ENCODE data around the gene GLDN.
"Not testable (repeated sequence)": the region's sequence is repeated elsewhere in the genome, so short reads cannot be mapped to it uniquely, and the experiment has no call there.

GLDN gene

DNA sequence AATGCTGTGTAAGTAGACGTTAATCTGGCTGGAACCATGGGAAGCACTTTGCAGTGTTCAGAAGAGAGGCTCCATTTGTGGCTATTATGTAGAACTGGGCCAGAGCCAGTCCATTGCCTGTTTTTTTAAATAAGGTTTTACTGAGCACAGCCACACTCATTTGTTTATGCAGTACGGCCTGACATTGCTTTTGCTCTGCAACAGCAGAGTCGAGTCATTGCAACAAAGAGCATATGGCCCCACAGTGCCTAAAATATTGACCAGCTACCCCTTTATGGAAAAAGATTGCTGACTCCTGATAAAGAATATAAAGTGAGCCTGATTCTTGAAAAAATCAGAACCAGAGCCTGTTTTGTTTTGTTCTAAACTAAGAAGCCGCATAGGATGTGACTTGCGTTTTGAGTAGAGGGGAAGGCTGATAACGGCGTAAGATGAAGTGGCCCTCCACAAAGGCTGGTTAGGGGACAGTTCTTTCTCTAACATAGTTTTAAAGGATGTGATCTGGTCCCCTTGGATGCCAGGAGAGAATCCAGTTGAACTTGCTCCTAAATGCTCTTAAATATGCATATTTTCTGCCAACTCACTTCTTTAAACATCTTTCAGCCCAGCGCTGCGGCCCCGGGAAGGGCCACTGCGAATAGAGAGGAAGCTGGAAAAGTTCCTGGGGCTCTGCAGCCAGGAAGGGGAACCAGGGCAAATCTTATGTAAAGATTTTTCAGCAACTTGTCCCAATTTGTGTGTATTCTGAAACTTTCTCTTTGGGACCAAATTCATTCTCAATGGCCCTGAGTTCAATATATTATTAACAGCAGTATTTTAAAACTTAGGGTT is 64.5 kb downstream of the GLDN start:
- Histone ChIP-seq H4K8ac (ENCODE audit: low read length) (no peak overlapping the region), H3K79me1 (replicated peaks; ENCODE audit: low read length, poor library complexity, severe bottlenecking) (no peaks in the 10 kb centered on the region), H2AK5ac (ENCODE audit: low read length, severe bottlenecking) (no peak overlapping the region), H3K14ac (ENCODE audit: low read length in 2 of 2) (no peak overlapping the region), H3K9me3 (ENCODE audit: control insufficient read depth, low read length) (no peaks in the 10 kb centered on the region), H2BK5ac (ENCODE audit: low read depth, low read length, poor library complexity, severe bottlenecking) (no peak overlapping the region), H3K23ac (ENCODE audit: low read length in 2 of 2) (no peak overlapping the region), H2BK12ac (ENCODE audit: low read length in 2 of 2) (no peak overlapping the region), H2AFZ (ENCODE audit: low read depth, low read length) (no peak overlapping the region), H3K36me3 (ENCODE audit: control insufficient read depth in 1 of 2, insufficient read depth in 2 of 2, low read depth in 1 of 2, low read length in 2 of 2) (no peaks in the 10 kb centered on the region), H3K4me2 (ENCODE audit: low read length, poor library complexity, severe bottlenecking) (no peak overlapping the region), H4K91ac (ENCODE audit: low read length) (no peak overlapping the region), H3K4me3 (ENCODE audit: insufficient read depth in 1 of 2, low read depth in 1 of 2, low read length in 2 of 2) (no peak overlapping the region), H2BK120ac (ENCODE audit: low read depth, low read length) (no peak overlapping the region), H3K27ac (ENCODE audit: low read length, poor library complexity, severe bottlenecking) (no peak overlapping the region), H3K27me3 (ENCODE audit: control insufficient read depth in 1 of 2, insufficient read depth in 1 of 2, low read length in 2 of 2) (peaks cover 11 to 13% of the 10 kb centered on the region in 2 experiments), H3K4me1 (ENCODE audit: control insufficient read depth, insufficient read depth, low read depth, low read length) (peaks cover 2% of the 10 kb centered on the region), H3K9ac (ENCODE audit: low read length) (no peak overlapping the region), H2BK15ac (ENCODE audit: low read depth, poor library complexity, severe bottlenecking) (no peak overlapping the region), H3K4ac (ENCODE audit: low read depth in 1 of 2, low read length in 2 of 2) (no peak overlapping the region), H3K18ac (ENCODE audit: low read depth in 1 of 2, low read length in 2 of 2) (no peak overlapping the region)
- WGBS: 93% methylated on average over 9 of the region's 11 CpGs
- peak; percentile 14 for DNase-seq

DNA sequence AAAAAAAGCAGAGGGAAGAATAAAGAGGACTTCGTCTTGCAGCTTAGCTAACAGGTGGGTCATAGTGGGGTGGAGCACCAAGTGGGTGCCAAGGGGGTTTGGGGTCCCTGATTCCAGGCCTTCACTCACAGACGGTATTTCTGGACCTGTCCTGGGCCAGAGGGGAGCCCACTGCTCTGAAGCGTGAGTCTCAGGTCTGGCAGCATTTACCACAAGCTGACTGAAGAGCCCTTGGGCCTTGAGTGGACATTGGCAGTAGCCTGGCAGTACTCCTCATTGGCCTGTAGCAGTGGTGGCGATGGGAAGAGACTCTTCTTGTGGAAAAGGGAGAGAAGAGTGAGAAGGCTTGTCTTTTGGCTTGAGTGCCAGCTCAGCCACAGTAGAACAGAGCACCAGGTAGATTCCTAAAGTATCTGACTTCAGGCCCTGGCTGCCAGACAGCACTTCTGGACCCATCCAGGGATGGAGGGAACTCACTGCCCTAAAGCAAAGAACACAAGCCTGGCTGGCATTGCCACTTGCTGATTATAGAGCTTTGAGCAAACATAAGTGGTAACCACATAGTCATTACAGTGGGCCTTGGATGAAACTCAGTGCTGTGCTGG is 72.9 kb downstream of the GLDN start:
- Histone ChIP-seq H2AK5ac (ENCODE audit: low read length, severe bottlenecking) (no peak overlapping the region), H3K27ac (ENCODE audit: low read length, poor library complexity, severe bottlenecking) (no peak overlapping the region), H3K14ac (ENCODE audit: low read length in 2 of 2) (no peak overlapping the region), H2BK12ac (ENCODE audit: low read length in 2 of 2) (no peak overlapping the region), H4K91ac (ENCODE audit: low read length) (peak overlapping the region; percentile 15), H3K4me2 (ENCODE audit: low read length, poor library complexity, severe bottlenecking) (no peak overlapping the region), H2BK120ac (ENCODE audit: low read depth, low read length) (no peak overlapping the region), H3K18ac (ENCODE audit: low read depth in 1 of 2, low read length in 2 of 2) (no peak overlapping the region), H3K4me3 (ENCODE audit: insufficient read depth in 1 of 2, low read depth in 1 of 2, low read length in 2 of 2) (no peak overlapping the region), H3K36me3 (ENCODE audit: control insufficient read depth in 1 of 2, insufficient read depth in 2 of 2, low read depth in 1 of 2, low read length in 2 of 2) (no peaks in the 10 kb centered on the region), H3K9ac (ENCODE audit: low read length) (no peak overlapping the region), H2AFZ (ENCODE audit: low read depth, low read length) (no peak overlapping the region), H3K79me1 (replicated peaks; ENCODE audit: low read length, poor library complexity, severe bottlenecking) (no peaks in the 10 kb centered on the region), H3K4ac (ENCODE audit: low read depth in 1 of 2, low read length in 2 of 2) (no peak overlapping the region), H2BK15ac (ENCODE audit: low read depth, poor library complexity, severe bottlenecking) (no peak overlapping the region), H2BK5ac (ENCODE audit: low read depth, low read length, poor library complexity, severe bottlenecking) (no peak overlapping the region), H3K23ac (ENCODE audit: low read length in 2 of 2) (no peak overlapping the region), H3K27me3 (ENCODE audit: control insufficient read depth in 1 of 2, insufficient read depth in 1 of 2, low read length in 2 of 2) (peaks cover 0 to 4% of the 10 kb centered on the region in 2 experiments), H3K4me1 (ENCODE audit: control insufficient read depth, insufficient read depth, low read depth, low read length) (no peaks in the 10 kb centered on the region), H3K9me3 (ENCODE audit: control insufficient read depth, low read length) (no peaks in the 10 kb centered on the region), H4K8ac (ENCODE audit: low read length) (no peak overlapping the region)
- WGBS: 75% methylated on average over 4 of the region's 4 CpGs
- DNase-seq: no peak

DNA sequence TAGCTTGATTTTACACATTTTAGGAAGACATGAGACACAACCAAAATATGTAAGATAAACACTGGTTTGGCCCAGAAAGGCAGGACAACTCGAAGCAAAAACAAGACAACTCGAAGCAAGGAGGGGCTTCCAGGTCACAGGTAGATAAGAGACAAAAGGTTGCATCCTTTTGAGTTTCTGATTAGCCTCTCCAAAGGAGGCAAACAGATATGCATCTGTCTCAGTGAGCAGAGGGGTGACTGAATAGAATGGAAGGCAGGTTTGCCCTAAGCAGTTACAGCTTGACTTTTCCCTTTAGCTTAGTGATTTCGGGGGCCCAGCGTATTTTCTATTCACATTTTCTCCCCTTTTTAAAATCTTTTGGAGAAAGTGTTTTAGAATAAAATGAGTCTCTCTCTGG is 74.7 kb downstream of the GLDN start:
- H3K9me3 ChIP-seq (ENCODE audit: control insufficient read depth, low read length): no peaks in the 10 kb centered on the region
- WGBS: 55% methylated on average over 2 of the region's 4 CpGs

DNA sequence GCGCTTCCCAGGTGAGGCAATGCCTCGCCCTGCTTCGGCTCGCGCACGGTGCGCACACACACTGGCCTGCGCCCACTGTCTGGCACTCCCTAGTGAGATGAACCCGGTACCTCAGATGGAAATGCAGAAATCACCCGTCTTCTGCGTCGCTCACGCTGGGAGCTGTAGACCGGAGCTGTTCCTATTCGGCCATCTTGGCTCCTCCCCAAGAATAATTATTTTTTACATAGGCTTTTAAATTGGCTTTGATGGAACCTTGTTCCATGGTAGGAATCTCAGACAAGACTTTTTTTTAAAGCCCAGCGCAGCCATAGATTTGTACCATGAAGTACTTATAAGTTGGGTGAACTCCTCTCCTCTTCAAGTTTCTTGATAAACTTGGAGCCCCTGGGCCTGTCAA is 81.6 kb downstream of the GLDN start:
- not testable (repeated sequence) for H4K91ac ChIP-seq (ENCODE audit: low read length); H3K79me1 ChIP-seq (replicated peaks; ENCODE audit: low read length, poor library complexity, severe bottlenecking); H3K4me1 ChIP-seq (ENCODE audit: control insufficient read depth, insufficient read depth, low read depth, low read length); H3K9ac ChIP-seq (ENCODE audit: low read length); H3K4me2 ChIP-seq (ENCODE audit: low read length, poor library complexity, severe bottlenecking); DNase-seq; H3K23ac ChIP-seq (ENCODE audit: low read length in 2 of 2); H3K18ac ChIP-seq (ENCODE audit: low read depth in 1 of 2, low read length in 2 of 2); H2AFZ ChIP-seq (ENCODE audit: low read depth, low read length); H3K27ac ChIP-seq (ENCODE audit: low read length, poor library complexity, severe bottlenecking); H3K4ac ChIP-seq (ENCODE audit: low read depth in 1 of 2, low read length in 2 of 2); H2BK5ac ChIP-seq (ENCODE audit: low read depth, low read length, poor library complexity, severe bottlenecking); H2BK12ac ChIP-seq (ENCODE audit: low read length in 2 of 2); H3K14ac ChIP-seq (ENCODE audit: low read length in 2 of 2); H2BK120ac ChIP-seq (ENCODE audit: low read depth, low read length); H3K27me3 ChIP-seq (ENCODE audit: control insufficient read depth in 1 of 2, insufficient read depth in 1 of 2, low read length in 2 of 2); H2AK5ac ChIP-seq (ENCODE audit: low read length, severe bottlenecking); H3K36me3 ChIP-seq (ENCODE audit: control insufficient read depth in 1 of 2, insufficient read depth in 2 of 2, low read depth in 1 of 2, low read length in 2 of 2); H3K4me3 ChIP-seq (ENCODE audit: insufficient read depth in 1 of 2, low read depth in 1 of 2, low read length in 2 of 2); H2BK15ac ChIP-seq (ENCODE audit: low read depth, poor library complexity, severe bottlenecking); H4K8ac ChIP-seq (ENCODE audit: low read length); H3K9me3 ChIP-seq (ENCODE audit: control insufficient read depth, low read length)
- WGBS: 100% methylated on average over 1 of the region's 16 CpGs

More for the DNA sequence above, 74.7 kb downstream of the GLDN start:
- H3K4me3 ChIP-seq (ENCODE audit: insufficient read depth in 1 of 2, low read depth in 1 of 2, low read length in 2 of 2): no peak overlapping the region
- no peak overlapping the region for H3K18ac ChIP-seq (ENCODE audit: low read depth in 1 of 2, low read length in 2 of 2)
- no peak overlapping the region for H2AFZ ChIP-seq (ENCODE audit: low read depth, low read length)
- no peak for DNase-seq
- no peaks in the 10 kb centered on the region for H3K27me3 ChIP-seq (ENCODE audit: control insufficient read depth in 1 of 2, insufficient read depth in 1 of 2, low read length in 2 of 2)
- no peak overlapping the region for H3K14ac ChIP-seq (ENCODE audit: low read length in 2 of 2)
- H3K9ac ChIP-seq (ENCODE audit: low read length): no peak overlapping the region
- H2BK5ac ChIP-seq (ENCODE audit: low read depth, low read length, poor library complexity, severe bottlenecking): no peak overlapping the region
- H3K79me1 ChIP-seq (replicated peaks; ENCODE audit: low read length, poor library complexity, severe bottlenecking): no peaks in the 10 kb centered on the region
- H2BK120ac ChIP-seq (ENCODE audit: low read depth, low read length): no peak overlapping the region
- H3K36me3 ChIP-seq (ENCODE audit: control insufficient read depth in 1 of 2, insufficient read depth in 2 of 2, low read depth in 1 of 2, low read length in 2 of 2): no peaks in the 10 kb centered on the region
- no peak overlapping the region for H4K8ac ChIP-seq (ENCODE audit: low read length)
- no peak overlapping the region for H3K23ac ChIP-seq (ENCODE audit: low read length in 2 of 2)
- H2AK5ac ChIP-seq (ENCODE audit: low read length, severe bottlenecking): no peak overlapping the region
- H3K27ac ChIP-seq (ENCODE audit: low read length, poor library complexity, severe bottlenecking): no peak overlapping the region
- H4K91ac ChIP-seq (ENCODE audit: low read length): no peak overlapping the region
- no peak overlapping the region for H2BK12ac ChIP-seq (ENCODE audit: low read length in 2 of 2)
- no peak overlapping the region for H3K4ac ChIP-seq (ENCODE audit: low read depth in 1 of 2, low read length in 2 of 2)
- H2BK15ac ChIP-seq (ENCODE audit: low read depth, poor library complexity, severe bottlenecking): no peak overlapping the region
- no peaks in the 10 kb centered on the region for H3K4me1 ChIP-seq (ENCODE audit: control insufficient read depth, insufficient read depth, low read depth, low read length)
- no peak overlapping the region for H3K4me2 ChIP-seq (ENCODE audit: low read length, poor library complexity, severe bottlenecking)
